Epithelial cell of prostate (primary cell): ENCODE measurements around the gene FRMD8.
A peak's percentile ranks its signal among the peaks of the same experiment; 100 is the strongest.

Source experiments
- DNase-seq: peaks from one replicate; pipeline ENCODE4 v3.0.0-alpha.2; 2011; ENCODE audit warnings: low read depth, low spot score
- H3K27ac ChIP-seq: fragments of 450-650 bp; 2 replicates; pipeline ENCODE4 v1.5.1; 2017; ENCODE audit warnings: mild to moderate bottlenecking

Gene FRMD8

GRCh38 chr11:65432686-65433582, 46.5 kb downstream of the FRMD8 start:
- no peak for DNase-seq
- H3K27ac ChIP-seq = peak overlapping the region; percentile 100

DNA sequence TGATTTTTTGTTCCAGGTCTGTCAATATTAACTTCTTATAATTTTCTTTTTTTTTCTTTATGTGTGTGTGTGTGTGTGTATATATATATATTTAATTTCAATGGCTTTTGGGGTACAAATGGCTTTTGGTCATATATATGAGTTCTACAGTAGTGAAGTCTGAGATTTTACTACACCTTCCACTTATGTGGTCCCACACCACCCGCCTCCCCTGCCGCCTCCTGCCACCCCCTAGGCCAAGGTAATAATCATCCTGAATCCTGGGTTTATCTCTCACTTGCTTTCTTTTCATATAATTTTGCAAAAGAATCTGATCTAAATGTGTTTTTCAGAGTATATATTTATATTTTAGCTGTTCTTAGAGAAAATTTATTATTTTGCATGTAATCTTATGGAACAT, 47.2 kb downstream of the FRMD8 start:
- H3K27ac ChIP-seq = peak overlapping the region; percentile 100
- no peak for DNase-seq

GRCh38 chr11:65434057-65434666, 47.7 kb downstream of the FRMD8 start:
- H3K27ac ChIP-seq = peak overlapping the region; percentile 100
- DNase-seq = no peak

DNA sequence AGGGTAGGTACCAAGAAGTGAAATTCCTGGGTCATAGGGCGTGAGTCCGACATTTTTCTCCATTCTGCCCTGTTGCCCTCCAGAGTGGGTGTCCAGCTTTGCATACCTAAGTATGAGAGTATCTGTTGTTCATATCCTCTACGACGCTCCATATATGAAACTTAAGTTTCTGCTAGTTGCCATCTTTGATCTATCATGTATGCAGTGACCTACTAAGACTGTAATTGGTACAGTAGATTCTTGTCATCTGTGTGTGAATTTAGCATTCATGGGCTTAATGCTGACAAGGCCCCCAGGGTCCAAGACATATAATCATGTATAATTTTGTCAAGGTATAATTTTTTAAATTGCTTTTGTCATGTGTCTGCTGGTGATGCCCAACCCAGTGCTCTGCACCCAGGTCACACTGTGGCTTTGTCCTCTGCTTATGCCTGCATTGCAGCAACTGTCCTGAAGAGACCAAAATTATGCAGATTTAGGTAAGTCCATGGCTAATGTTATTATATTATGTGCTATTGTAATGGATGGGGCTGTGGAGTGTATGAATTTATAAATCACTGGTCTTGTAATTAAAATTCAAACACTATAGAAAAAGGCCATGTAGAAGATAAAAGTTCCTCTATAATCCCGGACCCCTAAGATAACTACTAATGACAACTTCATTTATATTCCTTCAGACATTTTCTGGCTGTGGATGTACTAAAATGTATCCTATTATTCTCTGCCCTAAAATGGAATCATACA, 48.4 kb downstream of the FRMD8 start:
- peak overlapping the region; percentile 100 for H3K27ac ChIP-seq
- DNase-seq = no peak

- H3K27ac ChIP-seq = peak overlapping the region; percentile 100
Observed at GRCh38 chr11:65435411-65435931, 49.0 kb downstream of the FRMD8 start.

DNA sequence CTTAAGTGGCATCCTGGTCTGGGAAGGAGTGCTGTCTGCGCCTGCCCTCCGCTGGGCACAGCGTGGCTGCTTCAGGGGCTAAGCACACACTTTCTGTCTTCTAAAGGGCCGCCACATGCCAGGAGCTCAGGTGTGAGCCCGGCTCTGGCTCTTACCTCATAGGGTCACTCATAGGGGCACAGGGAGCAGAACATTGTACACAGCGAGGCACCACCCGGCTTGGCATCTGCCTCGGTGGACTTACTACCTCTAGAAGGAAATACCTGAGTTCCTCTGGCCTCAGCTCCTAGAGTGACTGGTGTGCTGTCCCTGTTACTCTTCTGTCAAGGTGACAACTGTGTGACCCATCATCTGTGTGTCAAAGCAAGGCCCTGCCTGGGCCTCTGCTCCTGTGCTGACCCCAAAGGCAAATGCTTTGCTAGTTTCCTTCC, 49.6 kb downstream of the FRMD8 start:
- no peak for DNase-seq

More at GRCh38 chr11:65435411-65435931, 49.0 kb downstream of the FRMD8 start:
- no peak for DNase-seq

GRCh38 chr11:65436412-65437032, 50.1 kb downstream of the FRMD8 start:
- H3K27ac ChIP-seq = peak overlapping the region; percentile 100
- DNase-seq = no peak

More for the DNA sequence above, 49.6 kb downstream of the FRMD8 start:
- peak overlapping the region; percentile 100 for H3K27ac ChIP-seq

GRCh38 chr11:65437436-65438227, 51.2 kb downstream of the FRMD8 start:
- H3K27ac ChIP-seq = peak overlapping the region; percentile 22
- no peak for DNase-seq

- no peak for DNase-seq
- H3K27ac ChIP-seq = peak overlapping the region; percentile 67
Observed at GRCh38 chr11:65438257-65439151, 52.1 kb downstream of the FRMD8 start.

DNA sequence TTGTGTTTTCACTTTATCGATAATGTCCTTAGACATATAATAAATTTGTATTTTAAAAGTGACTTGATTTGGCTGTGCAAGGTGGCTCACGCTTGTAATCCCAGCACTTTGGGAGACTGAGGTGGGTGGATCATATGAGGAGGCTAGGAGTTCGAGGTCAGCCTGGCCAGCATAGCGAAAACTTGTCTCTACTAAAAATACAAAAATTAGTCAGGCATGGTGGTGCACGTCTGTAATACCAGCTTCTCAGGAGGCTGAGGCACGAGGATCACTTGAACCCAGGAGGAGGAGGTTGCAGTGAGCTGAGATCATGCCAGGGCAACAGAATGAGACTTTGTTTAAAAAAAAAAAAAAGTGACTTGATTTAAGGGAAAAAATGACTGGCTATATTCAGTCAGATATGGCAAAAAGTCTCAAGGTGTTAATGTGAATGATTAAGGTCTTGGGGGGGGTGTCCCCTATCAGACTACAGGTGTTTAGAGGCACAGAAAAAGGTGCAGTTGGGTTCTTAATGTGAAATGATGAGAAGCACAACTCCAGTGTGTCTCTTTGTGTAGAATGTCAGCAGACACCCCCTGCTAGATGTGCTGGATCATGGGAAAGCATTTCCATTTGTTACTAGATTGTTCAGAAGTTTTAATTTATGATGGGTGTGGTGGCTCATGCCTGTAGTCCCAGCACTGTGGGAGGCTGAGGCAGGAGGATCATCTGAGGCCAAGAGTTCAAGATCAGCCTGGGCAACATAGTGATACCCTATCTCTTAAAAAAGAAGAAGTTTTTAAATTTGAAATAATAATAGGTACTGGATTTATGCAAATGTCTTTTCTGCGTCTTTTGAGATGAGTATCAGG, 53.1 kb downstream of the FRMD8 start:
- no peak for DNase-seq
- peak overlapping the region; percentile 67 for H3K27ac ChIP-seq

DNA sequence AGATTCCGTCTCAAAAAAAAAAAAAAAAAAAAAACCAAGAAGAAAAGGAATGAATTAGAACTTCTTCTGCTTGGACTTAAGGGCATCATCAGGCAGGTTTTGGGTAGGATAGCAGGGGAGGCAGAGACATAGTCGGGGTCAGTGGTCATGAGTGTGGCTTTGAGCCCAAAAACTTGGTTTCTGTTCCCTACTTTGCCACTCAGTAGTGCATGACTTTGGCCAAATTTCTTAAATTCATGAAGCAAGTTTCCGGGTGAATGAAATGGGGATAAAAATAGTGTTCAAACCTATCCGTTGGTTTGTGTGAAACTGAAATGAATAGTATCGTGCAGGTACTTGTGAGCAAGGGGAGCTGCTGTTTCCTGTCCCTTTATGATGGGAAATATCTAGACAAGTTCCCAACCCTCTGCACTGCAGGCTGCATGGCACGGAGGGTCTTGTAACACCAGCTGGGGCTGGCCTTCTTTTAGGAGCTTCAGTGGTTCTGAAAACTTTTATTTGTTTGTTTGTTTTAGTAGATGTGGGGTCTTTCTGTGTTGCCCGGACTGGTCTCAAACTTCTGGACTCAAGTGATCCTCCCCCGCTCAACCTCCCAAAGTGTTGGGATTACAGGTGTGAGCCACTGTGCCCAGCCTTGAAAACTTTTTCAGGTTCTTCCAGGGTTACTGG, 54.5 kb downstream of the FRMD8 start:
- H3K27ac ChIP-seq = peak overlapping the region; percentile 67
- no peak for DNase-seq

- peak overlapping the region; percentile 67 for H3K27ac ChIP-seq
- DNase-seq = no peak
Observed at GRCh38 chr11:65442842-65443331, 56.5 kb downstream of the FRMD8 start.

- peak overlapping the region; percentile 67 for H3K27ac ChIP-seq
- no peak for DNase-seq
Observed at GRCh38 chr11:65444314-65445051, 58.0 kb downstream of the FRMD8 start.

DNA sequence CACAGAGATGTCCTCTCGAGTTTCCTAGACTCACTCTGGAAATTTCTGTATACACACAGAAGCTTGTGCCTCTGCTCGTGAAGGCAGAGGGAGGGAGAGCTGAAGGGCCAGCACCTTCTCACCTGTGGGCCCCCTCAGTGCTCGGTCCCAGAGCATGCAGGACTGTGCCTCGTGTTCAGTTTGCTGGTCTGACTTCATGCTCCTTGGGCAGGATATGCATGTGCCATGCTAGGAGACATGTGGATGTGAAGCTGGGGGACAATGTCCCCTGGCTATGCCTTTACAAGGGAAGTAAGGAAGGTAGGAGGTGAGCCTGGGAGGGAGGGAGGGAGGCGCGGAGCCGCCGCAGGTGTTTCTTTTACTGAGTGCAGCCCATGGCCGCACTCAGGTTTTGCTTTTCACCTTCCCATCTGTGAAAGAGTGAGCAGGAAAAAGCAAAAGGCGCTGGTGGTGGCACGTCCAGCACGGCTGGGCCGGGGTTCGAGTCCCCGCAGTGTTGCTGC, 58.7 kb downstream of the FRMD8 start:
- no peak for DNase-seq
- H3K27ac ChIP-seq = peak overlapping the region; percentile 67

- no peak for DNase-seq
- H3K27ac ChIP-seq = peak overlapping the region; percentile 67
Observed at GRCh38 chr11:65445604-65446445, 59.4 kb downstream of the FRMD8 start.
